ENCODE measurements around the gene RAVER1. TPM values are rescaled to one million over a fixed set of nuclear protein-coding genes. Genes with fewer than 3 reads are reported as not detected.
A peak's percentile ranks its signal among the peaks of the same experiment; 100 is the strongest.

Gene RAVER1
- total and polyA plus RNA-seq, 2 of the 13 experiments (the other 11 are each of a cell fraction or from before 2014, with no cell fraction given): 3.6 to 7.9 TPM

DNA sequence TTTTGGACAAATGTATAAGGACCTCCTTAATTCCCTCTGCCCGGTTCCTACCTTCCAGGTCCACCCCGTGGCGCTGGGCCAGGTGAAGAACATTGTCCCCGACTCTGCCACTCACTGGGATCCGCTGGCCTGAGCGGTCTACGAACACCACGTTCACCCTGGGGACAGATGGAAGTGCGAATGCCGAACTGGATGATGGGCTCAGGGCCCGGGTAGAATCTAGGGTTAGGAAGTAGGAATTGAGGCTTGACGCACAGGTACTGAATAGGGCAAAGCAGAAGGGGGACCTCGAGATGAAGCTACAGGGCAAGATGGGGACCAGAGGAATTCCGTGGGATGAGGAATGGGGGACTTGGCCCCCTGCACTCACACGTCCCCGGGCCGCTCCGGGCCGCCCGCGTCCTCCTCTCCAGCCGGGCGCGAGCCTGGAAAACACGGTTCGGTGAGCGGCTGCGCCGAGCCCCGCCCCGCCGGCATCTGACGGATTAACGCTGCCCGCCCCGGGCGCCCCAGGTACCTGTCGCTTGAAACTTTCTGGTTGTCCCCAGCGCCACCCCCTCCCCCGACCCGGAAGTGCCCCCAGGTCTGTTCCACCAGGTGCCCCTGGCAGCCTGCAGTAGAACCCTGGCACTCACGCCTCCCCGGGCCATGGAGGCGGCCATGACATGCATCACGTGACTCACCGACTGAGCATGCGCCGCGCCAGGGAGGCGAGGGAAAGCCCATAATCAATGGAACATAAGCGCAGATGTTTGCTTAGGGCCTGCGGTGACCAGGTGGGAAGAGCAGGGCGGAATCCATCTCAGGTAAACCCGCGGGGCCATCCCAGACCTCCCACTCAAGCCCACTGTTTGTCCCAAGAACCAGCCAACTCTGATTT lies 17.8 kb downstream of the RAVER1 start, which contains the start of gene FDX2 (continued):
- TF ChIP-seq, protein P1, sequence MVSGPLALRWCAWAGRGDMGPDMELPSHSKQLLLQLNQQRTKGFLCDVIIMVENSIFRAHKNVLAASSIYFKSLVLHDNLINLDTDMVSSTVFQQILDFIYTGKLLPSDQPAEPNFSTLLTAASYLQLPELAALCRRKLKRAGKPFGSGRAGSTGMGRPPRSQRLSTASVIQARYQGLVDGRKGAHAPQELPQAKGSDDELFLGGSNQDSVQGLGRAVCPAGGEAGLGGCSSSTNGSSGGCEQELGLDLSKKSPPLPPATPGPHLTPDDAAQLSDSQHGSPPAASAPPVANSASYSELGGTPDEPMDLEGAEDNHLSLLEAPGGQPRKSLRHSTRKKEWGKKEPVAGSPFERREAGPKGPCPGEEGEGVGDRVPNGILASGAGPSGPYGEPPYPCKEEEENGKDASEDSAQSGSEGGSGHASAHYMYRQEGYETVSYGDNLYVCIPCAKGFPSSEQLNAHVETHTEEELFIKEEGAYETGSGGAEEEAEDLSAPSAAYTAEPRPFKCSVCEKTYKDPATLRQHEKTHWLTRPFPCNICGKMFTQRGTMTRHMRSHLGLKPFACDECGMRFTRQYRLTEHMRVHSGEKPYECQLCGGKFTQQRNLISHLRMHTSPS (CRISPR knock-in tag; IDR thresholded peaks at IDR 0.05; ENCODE audit: low read depth): peak; percentile 75
- TF ChIP-seq ZNF878 (CRISPR knock-in tag; IDR thresholded peaks at IDR 0.05) (no peak), IKZF1 (IDR thresholded peaks at IDR 0.05) (no peak), RXRB (CRISPR knock-in tag; IDR thresholded peaks at IDR 0.05; ENCODE audit: borderline replicate concordance) (0 out of 2 replicates have a peak, but pooled peaks have one; percentile 43), HOXA9 (CRISPR knock-in tag; IDR thresholded peaks at IDR 0.05; ENCODE audit: borderline replicate concordance) (0 out of 2 replicates have a peak, but pooled peaks have one; percentile 63), KLF6 (CRISPR knock-in tag; IDR thresholded peaks at IDR 0.05) (no peak; the same call in 1 of the 2 replicates), ATAD3A (CRISPR knock-in tag; IDR thresholded peaks at IDR 0.05) (no peak), ZNF891 (CRISPR knock-in tag; IDR thresholded peaks at IDR 0.05) (no peak), MXD4 (CRISPR knock-in tag; IDR thresholded peaks at IDR 0.05) (peak; percentile 87), RBM22 (optimal IDR thresholded peaks at IDR 0.05; ENCODE audit: low read length) (peak; percentile 98), SIN3B (IDR thresholded peaks at IDR 0.05; ENCODE audit: low read length) (peak; percentile 65; the same call in 1 of the 2 replicates), ZNF720 (CRISPR knock-in tag; IDR thresholded peaks at IDR 0.05) (no peak), ZNF547 (CRISPR knock-in tag; IDR thresholded peaks at IDR 0.05) (peak; percentile 72; the same call in 1 of the 2 replicates), GFI1 (CRISPR knock-in tag; IDR thresholded peaks at IDR 0.05; ENCODE audit: borderline replicate concordance) (peak; percentile 33; the same call in 1 of the 2 replicates), ZNF550 (CRISPR knock-in tag; IDR thresholded peaks at IDR 0.05; ENCODE audit: borderline replicate concordance) (no peak), FOXK2 (IDR thresholded peaks at IDR 0.05) (no peak), ZNF782 (CRISPR knock-in tag; IDR thresholded peaks at IDR 0.05; ENCODE audit: borderline replicate concordance) (peak; percentile 73; the same call in 1 of the 2 replicates), TEAD3 (CRISPR knock-in tag; optimal IDR thresholded peaks at IDR 0.05; ENCODE audit: borderline replicate concordance) (peak; percentile 9), DMAP1 (CRISPR knock-in tag; IDR thresholded peaks at IDR 0.05) (peak; percentile 42; the same call in 1 of the 2 replicates)
- TF ChIP-seq, protein P2, sequence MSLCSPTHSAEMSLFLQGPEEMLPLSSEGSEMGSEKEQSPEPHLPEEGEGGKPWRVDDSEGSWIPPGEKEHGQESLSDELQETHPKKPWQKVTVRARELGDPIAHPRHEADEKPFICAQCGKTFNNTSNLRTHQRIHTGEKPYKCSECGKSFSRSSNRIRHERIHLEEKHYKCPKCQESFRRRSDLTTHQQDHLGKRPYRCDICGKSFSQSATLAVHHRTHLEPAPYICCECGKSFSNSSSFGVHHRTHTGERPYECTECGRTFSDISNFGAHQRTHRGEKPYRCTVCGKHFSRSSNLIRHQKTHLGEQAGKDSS (CRISPR knock-in tag; IDR thresholded peaks at IDR 0.05; ENCODE audit: borderline replicate concordance, low read depth): no peak; the same call in 1 of the 2 replicates
- TF ChIP-seq, protein P3, sequence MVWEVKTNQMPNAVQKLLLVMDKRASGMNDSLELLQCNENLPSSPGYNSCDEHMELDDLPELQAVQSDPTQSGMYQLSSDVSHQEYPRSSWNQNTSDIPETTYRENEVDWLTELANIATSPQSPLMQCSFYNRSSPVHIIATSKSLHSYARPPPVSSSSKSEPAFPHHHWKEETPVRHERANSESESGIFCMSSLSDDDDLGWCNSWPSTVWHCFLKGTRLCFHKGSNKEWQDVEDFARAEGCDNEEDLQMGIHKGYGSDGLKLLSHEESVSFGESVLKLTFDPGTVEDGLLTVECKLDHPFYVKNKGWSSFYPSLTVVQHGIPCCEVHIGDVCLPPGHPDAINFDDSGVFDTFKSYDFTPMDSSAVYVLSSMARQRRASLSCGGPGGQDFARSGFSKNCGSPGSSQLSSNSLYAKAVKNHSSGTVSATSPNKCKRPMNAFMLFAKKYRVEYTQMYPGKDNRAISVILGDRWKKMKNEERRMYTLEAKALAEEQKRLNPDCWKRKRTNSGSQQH (CRISPR knock-in tag; IDR thresholded peaks at IDR 0.05; ENCODE audit: low read depth): no peak
- TF ChIP-seq, protein P4, sequence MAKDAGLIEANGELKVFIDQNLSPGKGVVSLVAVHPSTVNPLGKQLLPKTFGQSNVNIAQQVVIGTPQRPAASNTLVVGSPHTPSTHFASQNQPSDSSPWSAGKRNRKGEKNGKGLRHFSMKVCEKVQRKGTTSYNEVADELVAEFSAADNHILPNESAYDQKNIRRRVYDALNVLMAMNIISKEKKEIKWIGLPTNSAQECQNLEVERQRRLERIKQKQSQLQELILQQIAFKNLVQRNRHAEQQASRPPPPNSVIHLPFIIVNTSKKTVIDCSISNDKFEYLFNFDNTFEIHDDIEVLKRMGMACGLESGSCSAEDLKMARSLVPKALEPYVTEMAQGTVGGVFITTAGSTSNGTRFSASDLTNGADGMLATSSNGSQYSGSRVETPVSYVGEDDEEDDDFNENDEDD (CRISPR knock-in tag; IDR thresholded peaks at IDR 0.05; ENCODE audit: borderline replicate concordance): peak; percentile 79; the same call in 1 of the 2 replicates
- TF ChIP-seq, protein P5, sequence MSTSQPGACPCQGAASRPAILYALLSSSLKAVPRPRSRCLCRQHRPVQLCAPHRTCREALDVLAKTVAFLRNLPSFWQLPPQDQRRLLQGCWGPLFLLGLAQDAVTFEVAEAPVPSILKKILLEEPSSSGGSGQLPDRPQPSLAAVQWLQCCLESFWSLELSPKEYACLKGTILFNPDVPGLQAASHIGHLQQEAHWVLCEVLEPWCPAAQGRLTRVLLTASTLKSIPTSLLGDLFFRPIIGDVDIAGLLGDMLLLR (CRISPR knock-in tag; IDR thresholded peaks at IDR 0.05): peak; percentile 93; the same call in 1 of the 2 replicates

All from HepG2 (cell line).